Measurements from ENCODE around the gene NPC2.
"Not testable (repeated sequence)": the region's sequence is repeated elsewhere in the genome, so short reads cannot be mapped to it uniquely, and the experiment has no call there.

NPC2 gene

GRCh38 chr14:74492776-74493342 is at the start of gene NPC2:
Gene NPC2 (minus strand): TSS chr14:74493305. CDS start chr14:74493274, 31 bp downstream.
- no peak for DNase-seq

DNA sequence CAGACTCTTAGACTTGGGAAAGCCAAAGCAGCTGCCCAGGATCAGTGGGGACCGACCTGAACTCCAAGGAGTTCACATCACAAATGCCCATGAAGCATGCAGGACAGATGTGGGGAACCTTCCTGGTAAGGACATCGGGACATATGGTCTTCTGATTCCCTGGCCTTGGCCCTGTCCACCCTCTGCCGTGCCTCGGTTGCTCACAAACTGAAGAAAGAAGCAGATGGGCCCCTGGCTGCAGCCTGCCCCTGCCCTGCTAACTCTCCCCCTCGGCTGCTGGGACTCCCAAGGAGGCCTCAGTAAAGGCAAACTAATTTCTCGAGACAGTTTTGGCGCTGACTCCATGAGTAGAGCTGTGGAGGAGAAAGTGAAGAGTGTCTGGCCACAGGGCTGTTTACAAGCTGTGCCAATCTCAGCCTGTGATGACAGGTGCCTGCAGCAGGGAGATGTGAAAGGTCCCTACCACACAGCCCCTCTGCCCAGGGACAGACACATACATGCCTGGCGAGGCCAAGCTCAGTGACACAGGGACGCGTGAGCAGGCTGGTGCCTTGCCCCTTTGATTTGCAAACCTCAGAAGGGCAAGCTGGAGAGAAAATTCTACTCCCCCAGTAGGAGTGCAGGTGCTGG is 49.1 kb upstream of the NPC2 start:
- DNase-seq, result no peak

DNA sequence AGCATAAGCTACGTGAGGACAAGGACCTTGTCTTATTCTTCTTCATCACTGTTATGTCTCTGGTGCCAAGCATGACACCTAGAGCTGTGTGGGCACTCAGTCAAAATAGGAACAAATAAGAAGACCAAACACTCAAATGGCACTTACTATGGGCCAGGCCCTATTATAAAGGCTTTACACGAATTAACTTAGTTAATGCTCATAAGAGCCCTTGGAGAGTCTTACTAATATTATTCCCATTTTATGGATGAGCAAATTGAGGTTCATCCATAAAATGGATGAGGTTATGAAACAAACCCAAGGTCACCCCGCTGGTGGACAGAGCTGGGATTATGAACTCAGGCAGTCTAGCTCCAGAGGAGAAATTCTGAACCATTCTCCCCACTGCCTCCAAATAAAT is 48.1 kb upstream of the NPC2 start:
- DNase-seq, result no peak

GRCh38 chr14:74539503-74539902 is 46.4 kb upstream of the NPC2 start:
- DNase-seq, result no peak

- DNase-seq, result no peak
These were observed 45.6 kb upstream of the NPC2 start for GRCh38 chr14:74538411-74539391.

- DNase-seq, result not testable (repeated sequence)
These were observed 43.2 kb upstream of the NPC2 start for GRCh38 chr14:74536336-74536735.

DNA sequence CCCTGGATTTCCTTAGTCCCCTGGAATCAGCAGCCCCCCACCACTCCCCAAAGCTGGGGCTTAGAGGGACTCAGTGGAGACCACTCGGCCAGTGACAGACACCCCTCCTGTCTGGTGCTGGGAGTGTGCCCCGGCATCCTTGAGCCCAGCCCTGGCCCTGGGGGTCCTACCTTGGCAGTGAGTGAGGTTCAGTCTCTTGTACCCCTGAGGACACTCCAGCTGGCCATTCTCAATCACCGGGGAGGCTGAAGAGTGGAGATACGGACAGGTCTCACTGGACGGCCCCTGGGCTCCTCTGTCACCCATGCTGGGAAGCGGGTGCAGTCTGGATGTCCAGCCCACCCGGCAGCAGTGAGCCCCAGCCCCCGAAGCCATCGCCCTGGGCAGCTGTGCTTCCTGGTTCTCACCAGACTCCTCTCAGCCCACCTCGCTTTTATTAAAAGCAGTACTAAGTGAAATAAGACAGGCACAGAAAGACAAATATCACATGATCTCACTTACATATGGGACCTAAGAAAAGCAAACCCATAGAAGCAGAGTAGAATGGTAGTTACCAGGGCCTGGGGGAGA is 42.7 kb upstream of the NPC2 start:
- no peak for DNase-seq

DNA sequence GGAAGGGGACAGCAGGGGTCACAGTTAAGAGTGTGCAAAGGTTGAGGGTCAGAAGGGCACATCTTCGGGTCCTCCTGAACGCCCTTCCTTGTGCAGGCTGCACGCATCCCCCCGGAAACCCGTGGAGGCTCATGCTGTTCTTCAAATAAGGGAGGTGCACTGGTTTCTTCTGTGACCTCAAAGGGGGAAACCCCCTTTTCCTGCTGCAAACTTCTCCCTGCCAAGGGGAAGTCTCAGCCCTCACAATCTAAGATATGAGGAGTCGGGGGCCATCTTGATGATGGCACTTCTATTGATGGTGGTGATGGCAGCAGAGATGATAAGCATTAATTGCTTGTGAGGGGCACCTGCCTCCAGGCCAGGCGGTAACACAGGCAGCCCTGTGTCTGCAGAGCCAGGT is 40.5 kb upstream of the NPC2 start:
- DNase-seq, result no peak

DNA sequence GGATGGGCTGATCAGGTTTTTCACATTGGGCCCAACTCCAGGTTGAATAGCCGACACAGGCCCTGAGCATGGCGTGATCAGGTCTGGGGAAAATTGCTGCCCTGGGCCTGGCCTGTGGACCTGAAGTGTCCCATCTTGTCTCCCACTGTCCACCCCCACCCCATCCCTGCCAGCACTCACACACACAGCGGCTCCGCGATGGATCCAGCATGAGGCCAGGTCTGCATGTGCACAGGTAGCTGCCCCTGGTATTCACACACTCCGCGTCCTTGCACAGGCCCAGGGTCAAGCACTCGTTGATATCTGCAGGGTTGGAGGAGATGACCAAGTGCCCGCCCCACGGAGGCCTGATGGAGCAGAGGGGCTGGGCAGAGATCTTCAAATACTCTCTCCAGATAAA is 39.1 kb upstream of the NPC2 start:
- DNase-seq, result no peak

GRCh38 chr14:74531467-74531866 is 38.4 kb upstream of the NPC2 start:
- DNase-seq, result no peak

DNA sequence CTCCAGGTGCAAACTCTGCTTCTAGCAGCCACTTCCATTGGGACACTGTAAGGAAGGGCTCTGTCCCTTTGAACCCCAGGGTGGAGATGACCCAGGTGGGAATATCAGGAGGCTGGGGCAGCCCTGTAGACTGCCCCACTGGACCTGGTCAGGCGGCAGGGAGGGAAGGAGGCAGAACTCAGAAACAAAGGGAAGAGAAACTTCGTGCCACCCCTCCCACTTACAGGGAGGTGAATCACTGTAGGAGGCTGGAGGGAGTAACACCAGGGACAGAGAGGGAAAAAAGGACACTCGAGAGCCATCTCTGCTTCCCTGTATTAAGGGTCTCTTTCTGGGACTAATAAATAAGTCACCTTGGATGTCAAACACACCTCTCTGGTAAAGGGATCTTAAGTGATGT is 37.9 kb upstream of the NPC2 start:
- DNase-seq, result no peak

DNA sequence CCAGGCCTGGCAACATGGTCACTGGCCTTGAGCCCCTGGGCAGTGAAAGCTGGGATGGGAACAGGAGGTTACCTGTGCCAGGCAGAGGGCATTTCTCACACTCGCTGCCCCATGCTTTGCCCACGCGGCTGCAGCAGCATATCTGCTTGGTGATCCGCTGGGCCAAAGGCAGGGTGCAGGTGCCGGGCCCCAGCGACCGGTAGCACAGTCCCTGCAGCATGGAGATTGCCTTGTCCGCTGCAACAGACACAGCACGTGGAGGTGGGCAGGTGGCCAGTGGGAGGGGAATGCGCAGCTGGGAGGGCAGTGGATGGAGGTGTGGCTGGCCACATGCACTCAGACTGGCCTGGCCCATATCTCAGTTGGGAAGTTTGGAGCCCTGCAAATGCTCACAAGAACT is 35.8 kb upstream of the NPC2 start:
- no peak for DNase-seq

DNA sequence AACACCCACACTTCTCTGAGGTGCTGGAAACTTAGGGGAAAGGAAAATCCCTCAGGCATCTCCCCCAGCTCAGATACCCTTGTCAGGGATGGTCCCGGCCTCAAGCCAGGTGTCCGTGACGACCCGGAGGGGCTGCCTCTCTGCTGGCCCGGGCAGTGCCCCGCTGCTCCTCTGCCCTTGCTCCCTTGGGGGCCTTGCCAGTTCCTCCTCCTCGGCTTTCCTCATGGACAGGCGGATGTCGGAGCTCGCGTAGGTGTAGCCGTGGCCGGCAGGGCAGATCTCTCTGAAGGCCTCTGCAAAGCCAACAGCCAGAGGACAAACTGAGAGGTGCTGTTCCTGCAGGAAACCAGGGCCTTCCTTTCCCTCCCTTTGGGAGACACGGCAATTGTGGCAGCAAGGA is 35.3 kb upstream of the NPC2 start:
- DNase-seq, result no peak

- DNase-seq, result no peak
These were observed 34.7 kb upstream of the NPC2 start for GRCh38 chr14:74527736-74528280.

DNA sequence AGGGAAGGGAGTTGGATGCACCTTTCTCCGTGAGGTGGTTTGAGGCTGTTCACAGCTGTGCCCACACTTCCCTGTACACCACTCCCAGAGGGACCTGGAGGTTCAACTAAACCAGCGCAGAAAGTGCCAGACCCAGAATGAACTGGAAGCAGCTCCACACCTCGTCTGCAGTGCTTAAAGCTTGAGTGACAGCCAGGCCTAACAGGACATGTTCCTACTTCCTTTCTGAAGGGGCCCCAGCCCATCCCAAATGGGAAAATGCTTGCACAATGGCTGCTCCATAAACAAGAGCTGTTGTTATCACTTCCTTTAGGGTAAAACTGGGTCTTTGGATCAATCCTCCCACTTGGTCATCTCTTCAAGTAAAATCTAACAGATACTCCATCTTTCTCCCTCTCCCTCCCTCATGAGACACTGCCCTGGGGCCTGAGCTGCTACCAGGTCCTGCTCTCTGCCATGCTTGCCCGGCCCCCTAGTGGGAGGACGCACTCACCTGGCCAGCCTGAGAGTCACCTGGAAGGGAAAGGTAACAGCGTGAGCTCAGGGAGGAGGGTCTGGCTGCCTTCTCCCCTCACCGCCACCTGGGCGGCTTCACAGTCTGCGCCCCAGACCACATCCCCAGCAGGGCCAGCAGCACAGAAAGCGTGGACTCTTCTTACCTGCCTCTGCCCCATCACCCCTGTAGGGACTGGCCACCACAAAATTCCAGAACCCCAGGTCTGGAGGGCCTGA is 33.9 kb upstream of the NPC2 start:
- no peak for DNase-seq

DNA sequence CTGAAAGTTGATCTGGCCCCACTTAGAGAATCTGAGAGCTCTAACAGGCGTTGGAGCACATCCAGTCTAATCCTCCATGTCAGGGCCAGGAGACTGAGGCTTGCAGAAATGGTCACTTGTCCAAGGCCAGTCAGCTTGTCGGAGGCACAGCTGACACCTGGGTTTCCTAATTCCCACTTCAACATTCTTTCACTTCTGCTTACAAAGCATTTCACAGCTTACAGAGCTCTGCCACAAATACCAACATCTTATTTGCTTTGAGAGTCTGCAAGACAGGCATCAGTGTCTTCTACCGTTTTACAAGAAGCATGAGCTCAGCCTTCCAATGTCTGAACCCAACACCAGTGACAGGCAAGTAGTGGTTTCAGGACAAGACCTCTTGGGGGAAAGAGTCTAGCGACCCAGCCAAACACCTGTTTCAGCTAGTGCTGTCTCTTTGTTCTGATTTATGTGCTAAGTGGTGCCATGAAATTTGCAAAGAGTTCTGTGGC is 32.3 kb upstream of the NPC2 start:
- DNase-seq, result no peak

GRCh38 chr14:74524812-74525135 is 31.7 kb upstream of the NPC2 start:
- no peak for DNase-seq

- DNase-seq, result no peak
These were observed 31.1 kb upstream of the NPC2 start for GRCh38 chr14:74524076-74524811.

GRCh38 chr14:74522740-74523139 is 29.6 kb upstream of the NPC2 start:
- DNase-seq, result no peak

DNA sequence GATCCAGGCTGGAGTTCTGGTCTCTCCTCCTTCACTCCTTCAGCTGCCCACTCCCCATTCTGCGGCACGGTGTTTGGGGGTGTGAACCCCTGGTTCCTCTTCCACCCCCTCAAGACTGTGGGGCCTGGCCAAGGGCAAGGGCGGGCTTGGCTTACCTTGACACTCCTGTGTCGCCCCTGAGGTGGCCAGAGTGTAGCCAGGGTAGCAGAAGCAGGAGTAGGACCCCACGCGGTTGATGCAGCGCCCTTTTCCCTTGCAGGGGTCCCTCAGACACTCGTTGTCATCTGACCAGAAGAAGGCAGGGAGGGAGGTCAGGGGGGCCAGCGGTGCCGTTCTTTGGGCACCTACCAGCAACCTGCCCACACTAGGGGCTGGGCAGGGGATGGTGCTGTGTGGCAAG is 28.7 kb upstream of the NPC2 start:
- no peak for DNase-seq

- no peak for DNase-seq
These were observed 26.4 kb upstream of the NPC2 start for GRCh38 chr14:74519316-74520074.

Data from NCI-H2029 treated with DMSO at 0.1 percent for 48 hours (cell line).